ENCODE measurements around the gene FRG2. TPM values are rescaled to one million over a fixed set of nuclear protein-coding genes. Genes with fewer than 3 reads are reported as not detected.
"Not testable (repeated sequence)": the region's sequence is repeated elsewhere in the genome, so short reads cannot be mapped to it uniquely, and the experiment has no call there.

FRG2 gene
- total RNA-seq = not detected

DNA sequence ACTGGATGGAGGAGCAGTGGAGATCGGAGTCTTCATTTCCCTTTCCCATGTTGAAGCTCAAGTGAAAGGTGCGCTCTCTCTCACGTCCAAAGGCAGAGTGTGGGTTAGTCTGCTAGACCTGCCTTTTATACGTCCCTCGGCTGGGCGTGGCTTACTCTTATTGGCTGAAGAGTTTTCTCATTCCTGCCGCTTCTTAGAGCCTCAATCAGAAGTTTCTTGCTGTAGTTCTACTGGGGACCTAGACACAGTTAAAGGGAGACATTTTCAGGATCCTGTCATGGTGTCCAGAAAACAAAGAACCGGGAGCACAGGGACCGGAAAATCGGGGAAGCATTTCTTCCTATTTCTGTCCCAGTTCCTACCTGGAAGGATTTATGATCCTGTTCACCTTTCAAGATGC, at the start of gene FRG2:
Gene FRG2, minus strand, starts transcription at position 101 of the 400 bp plus-strand sequence. Its CDS starts 52 bp downstream, at position 49.
- not testable (repeated sequence) for DNase-seq

DNA sequence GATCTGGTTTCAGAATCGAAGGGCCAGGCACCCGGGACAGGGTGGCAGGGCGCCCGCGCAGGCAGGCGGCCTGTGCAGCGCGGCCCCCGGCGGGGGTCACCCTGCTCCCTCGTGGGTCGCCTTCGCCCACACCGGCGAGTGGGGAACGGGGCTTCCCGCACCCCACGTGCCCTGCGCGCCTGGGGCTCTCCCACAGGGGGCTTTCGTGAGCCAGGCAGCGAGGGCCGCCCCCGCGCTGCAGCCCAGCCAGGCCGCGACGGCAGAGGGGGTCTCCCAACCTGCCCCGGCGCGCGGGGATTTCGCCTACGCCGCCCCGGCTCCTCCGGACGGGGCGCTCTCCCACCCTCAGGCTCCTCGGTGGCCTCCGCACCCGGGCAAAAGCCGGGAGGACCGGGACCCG, 41.3 kb upstream of the FRG2 start:
- peak; percentile 0 for DNase-seq

DNA sequence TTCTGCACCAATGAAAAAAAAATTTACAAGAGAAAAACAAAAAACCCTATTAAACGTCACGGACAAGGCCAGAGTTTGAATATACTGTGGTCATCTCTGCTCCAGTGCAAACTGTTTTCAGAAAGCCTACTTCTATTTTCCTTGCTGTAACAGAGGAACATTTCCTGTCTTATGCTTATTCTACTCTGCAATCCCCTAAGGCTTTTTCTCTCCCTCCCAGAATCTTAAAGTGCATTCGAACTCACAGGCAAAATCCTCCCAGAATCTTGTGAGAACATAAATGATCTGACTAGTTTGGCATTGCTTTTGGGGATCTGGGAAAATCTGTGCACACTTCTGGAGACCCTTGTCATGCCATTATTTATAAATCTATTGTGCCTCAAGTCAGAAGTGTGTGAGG, 37.7 kb upstream of the FRG2 start:
- DNase-seq = not testable (repeated sequence)

DNA sequence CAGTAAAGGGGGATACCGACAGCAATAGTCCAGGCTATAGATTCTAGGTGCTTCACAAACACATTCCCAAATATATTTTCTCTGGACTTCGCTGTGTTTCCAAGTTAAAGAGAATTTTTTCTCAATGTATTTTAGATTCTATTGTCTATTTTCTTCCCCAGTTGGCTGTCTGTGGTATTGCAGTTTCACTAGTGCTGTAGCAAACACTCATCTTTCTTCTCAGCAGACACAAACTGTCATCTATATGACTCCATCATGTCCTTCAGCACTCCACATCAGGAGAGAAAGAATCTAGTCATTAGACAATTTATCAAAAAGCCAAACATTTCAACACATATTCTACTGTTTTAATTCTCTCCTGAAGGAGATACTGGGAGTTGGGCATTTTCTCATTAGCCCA, 37.3 kb upstream of the FRG2 start, which contains the start of gene DBET:
Gene DBET, plus strand, starts transcription at position 161 of the 400 bp plus-strand sequence.
- not testable (repeated sequence) for DNase-seq

DNA sequence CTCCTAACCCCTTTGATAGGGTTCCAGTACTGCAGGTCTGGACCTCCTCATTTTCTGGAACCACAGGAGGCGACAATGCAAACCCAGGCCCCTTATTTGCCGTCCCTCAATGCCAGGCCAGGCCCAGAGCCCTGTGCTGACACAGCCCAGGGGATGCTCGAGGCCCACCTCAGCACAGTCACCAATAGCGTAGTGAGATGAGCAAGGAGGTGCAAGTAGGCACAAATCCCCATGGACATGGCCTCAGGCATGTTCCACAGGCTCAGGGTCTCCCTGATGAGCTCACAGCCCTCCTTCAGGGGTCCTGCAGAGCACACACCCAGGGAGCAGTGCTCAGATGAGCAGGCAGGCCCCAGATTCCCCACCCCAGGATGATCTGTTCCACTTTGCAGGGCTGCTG, 31.9 kb upstream of the FRG2 start:
- not testable (repeated sequence) for DNase-seq

DNA sequence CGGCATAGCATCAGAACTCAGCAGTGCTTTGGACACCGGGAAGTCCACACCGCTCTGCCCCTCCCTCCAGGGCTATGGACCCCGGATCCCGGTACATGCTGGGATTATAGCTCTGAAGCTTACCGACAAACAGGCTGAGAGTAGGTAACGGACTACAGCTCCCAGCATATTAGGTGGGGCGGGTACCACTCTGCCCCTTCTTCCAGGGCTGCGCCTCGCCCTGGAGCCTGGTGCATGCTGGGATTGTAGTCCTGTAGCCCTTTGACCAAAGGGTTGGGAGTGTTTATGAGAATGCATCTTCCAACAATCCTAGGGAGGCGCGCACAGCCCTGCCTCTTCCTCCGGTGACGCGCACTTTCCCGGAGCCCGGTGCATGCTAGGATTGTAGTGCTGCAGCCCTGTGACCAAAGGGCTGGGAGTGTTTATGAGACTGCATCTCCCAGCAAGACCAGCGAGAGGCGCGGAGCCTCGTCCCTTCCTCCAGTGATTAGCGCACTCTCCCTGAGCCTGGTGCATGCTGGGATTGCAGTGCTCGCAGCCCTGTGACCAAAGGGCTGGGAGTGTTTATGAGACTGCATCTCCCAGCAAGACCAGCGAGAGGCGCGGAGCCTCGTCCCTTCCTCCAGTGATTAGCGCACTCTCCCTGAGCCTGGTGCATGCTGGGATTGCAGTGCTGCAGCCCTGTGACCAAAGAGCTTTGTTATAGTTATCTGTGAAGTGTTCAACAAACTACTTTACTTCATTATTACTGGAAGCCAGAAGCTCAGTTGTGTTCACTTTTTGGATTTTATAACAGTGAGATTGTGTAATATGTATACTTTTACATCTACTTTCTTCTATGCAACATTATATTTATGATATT, 22.6 kb upstream of the FRG2 start:
- DNase-seq = not testable (repeated sequence)

DNA sequence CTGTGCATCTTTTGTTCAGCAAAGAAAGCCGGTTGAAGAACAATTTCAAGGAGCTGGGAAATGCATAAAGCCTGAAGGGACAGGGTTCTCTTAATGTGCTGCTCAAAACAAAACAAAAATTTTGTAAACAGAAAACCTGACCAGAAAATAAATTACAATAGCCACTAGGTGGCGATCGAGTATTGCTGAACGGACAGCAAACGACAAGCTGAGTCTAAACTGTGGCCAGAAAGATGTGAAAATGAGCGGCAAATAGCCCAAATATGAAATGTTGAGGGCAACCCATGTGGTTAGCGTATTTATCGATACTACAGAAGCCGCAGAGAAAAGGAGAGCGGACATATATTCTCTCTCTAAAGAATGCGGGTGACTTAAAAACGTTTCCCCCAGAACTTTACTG, 20.6 kb upstream of the FRG2 start:
- DNase-seq = not testable (repeated sequence)

DNA sequence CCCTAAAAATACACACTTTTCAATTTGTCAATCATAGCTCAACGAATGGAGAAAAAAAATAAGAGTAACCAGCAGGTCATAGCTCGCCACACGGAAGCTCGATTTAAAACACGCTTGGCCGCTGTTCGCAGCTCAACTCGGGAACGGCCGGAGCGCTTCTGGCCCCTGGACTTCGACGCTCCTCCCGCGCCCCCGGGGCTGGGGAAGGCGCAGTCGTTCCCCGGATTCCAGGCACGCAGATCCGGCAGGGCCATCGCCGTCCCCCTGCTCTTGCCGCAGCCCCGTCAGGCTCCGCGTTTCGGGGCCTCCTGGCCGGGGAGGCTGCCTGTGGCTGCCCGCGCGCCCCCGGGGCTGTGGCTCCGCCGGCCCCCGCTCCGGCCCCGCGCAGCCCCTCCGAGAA, 13.8 kb upstream of the FRG2 start:
- DNase-seq = not testable (repeated sequence)

DNA sequence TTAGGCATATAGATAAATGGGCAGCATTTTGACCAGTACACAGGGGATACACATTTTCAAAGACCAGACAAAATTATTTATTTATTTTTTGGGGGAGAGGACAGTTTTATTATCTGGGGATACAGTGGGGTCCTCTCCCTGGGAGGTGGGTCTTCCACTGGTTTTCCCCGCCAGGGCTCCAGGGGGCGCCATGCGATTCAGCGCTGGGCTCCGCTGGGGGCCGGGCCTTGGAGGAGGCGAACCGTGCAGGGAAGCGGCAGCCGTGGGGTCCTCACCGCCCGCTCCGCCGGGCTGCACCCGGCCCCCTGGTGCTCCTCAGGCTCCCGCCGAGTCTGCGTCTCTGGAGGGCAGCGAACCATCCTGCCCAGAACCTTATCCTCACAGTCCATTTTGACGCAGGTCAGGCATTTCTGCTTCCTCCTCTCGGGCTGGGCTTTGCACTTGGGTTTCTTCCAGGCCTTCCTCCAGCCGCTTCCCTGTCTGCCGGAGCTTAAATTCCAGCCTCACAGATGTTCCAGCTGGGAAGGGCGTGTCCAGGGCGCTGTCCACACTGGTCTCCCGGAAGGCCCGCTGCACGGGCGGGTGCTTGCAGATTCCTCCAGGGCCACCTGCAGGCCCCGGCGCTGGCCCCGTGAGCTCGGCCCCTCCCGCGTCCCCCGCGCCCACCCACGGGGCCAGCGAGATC, 10.8 kb upstream of the FRG2 start:
- DNase-seq = not testable (repeated sequence)

DNA sequence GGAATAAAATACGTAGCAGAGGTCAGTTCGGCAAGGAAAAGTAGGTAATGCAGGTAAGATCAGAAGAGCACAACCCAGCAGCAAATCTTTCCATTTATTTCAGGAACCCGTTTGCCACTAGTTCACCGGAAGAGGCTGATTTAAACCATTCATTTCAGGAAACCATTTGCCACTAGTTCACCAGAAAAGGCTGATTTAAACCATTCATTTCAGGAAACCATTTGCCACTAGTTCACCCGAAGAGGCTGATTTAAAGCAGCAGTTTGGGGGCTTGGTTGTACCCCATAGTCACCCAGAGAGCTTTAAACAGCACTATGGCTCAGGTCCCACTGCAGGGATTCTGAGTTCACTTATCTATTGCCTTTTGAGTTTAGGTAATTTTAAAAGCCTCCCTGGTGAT, 4.2 kb upstream of the FRG2 start:
- DNase-seq = not testable (repeated sequence)

DNA sequence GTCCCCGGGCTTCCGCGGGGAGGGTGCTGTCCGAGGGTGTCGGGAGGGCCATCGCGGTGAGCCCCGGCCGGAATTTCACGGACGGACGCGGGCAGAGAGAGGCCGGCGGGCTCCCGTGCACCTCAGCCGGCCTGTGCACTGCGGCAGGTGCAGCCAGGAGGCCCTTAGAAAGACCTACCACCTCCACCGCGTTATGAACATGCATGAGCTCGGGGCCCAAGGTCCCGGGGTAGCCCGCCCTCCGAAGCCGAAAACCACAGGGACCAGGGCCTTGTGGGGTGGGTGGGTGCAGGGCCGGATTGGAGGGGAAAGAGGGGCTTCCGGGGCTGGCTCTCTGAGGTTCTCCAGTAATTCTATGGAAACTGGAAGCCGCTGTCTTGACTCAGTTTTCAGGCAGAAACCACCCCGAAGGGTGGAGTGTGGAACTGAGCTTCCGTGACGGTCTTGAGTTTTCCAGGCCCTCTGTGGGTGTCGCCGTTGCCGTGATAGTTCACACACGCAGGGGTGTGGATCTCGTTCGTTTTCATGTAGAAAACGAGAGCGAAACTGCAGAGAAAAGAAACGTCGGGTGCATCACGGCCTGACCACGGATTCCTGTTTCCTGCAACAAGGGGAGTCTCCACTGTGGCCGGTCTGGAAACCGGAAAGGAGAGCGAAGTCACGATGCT, 4.3 kb downstream of the FRG2 start:
- DNase-seq = peak; percentile 1

DNA sequence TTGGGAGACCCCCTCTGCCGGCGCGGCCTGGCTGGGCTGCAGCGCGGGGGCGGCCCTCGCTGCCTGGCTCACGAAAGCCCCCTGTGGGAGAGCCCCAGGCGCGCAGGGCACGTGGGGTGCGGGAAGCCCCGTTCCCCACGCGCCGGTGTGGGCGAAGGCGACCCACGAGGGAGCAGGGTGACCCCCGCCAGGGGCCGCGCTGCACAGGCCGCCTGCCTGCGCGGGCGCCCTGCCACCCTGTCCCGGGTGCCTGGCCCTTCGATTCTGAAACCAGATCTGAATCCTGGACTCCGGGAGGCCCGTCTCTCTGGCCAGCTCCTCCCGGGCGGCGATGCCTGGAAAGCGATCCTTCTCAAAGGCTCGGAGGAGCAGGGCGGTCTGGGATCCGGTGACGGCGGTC, 5.1 kb downstream of the FRG2 start:
- DNase-seq = not testable (repeated sequence)

DNA sequence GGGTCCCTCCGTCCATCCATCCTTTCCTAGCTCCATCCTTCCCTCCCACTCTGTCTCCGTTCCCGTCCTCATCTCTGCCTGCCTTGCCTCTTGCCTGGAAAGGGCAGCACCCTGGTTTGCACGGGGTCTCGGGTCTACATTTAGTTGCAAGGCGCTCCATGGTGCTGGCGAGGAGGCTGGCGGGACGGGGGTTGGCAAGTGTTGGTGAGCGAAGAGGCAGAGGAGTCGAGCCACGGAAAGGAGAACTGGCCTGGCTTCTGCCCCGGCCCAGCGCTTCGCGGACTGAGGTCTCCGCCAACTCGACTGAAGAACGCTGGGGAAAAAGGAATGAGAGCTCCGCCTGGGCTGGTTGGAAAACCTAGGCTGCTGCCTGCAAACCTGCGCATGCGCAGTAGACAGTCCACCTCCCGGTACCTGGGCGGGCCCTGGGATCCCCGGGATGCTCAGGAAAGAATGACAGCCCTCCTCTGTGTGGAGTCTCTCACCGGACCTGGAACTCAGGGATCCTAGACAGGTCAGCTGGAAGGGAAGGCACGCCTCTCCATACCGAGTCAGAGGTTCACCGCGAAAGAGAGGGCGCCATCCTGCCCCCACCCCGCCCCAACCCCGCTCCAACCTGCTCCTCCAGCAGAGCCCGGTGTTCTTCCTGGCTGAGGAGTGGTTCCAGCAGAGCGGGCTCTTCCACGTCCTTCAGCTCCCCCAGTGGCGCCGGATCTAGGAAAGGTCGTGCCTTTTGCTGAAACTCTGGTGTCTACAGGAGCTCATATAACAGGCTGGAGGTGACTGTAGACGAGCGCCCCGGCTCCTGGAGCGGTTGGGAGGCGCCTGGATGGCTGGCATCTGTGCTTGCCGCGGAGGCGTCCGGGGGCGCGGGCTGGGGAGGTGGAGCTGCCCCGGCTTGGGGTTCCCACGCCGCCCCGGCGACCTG, 6.0 kb downstream of the FRG2 start:
- DNase-seq = peak; percentile 58

DNA sequence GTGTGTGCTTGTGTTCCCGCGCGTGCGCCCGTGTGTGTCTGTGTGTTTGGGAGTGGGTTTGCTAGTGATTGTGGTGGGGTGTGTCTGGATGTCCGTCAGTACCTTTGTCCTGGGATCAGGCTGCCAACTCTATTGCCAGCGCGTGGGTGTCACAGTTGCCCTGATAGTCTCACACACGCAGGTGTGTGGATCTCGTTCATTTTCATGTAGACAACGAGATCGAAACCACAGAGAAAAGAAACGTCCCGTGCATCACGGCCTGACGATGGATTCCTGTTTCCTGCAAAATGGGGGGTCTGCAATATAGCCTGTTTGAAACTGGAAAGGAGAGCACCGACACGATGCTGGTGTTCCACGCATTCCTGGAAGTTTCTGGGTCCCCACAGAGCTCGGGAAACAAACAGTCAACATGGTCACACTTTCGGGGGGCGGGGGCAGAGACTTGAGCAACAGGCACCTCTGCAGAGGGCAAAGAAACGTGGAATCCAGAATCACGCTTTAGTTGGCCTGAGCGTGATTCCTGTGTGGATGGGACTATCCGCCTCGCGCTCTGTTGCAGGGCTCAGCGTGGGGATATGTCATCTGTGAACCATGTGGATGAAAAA, 7.1 kb downstream of the FRG2 start:
- peak; percentile 2 for DNase-seq

DNA sequence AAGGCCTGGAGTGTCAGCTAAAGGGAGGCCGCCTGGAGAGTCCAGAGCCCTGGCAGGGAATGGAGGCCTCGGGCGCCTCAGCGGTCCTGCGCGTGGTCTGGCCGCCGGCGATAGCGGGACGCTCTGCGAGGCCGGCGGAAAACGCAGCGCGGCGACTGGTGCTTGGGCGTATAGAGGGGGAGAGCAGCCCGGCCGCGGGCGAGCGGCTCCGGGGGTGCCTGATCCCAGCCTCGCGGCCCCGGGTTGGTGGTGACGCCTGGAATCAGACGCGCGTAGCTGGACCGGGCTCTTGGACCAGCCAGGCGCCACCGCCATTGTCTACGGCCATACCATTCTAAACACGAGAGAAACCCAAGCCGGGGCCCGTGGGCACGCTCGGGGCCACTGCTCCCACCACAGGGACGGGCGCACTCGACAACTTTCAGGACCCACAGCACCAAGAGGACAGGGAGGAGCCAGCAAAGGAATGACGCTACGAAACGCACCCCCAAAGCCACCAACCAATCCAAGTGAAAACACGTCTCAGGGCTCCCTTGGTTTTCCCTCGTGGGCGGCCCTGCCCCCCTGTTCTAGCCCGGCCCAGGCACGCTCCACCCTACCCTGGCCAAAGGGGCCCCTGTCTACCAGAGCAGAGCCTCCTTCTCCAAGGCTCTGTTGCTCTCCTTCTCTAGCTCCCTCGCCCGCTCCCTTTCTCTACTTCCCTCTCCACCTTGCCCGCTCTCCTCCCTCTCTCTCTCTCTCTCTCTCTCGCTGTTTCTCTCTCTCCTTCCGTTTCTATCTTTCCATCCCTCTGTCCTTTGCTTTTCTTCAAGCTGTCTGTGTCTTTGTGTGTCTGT, 7.8 kb downstream of the FRG2 start:
- DNase-seq = peak; percentile 2

DNA sequence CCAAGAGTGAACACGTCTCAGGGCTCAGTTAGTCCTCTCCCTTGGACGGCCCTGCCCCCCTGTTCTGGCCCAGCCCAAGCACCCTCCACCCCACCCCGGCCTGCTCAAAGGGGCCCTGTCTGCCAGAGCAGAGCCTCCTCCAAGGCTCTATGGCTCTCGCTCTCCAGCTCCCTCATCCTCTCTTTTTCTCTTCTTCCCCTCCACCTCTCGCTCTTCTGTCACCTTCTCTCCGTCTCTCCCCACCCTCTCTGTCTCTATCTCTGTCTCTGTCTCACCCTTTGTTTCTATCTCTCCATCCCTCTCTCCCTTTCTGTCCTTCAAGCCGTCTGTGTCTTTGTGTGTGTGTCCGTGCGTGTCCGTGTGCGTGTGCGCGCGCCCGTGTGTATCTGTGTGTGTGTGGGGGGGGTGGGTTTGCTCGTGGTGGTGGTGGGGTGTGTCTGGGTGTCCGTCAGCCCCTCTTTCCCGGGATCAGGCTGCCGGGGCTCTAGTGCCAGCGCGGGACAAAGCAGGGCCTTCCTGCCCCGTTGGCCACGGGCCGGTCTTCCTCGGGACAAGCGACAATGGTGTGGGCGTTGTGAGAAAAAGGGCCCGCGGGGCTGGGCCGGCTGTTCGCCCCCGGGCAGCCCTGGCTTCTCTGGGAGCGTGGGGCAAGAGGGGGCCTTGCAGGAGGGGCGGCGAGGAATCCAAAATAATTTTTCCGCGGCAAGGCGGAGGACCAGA, 8.7 kb downstream of the FRG2 start:
- no peak for DNase-seq

DNA sequence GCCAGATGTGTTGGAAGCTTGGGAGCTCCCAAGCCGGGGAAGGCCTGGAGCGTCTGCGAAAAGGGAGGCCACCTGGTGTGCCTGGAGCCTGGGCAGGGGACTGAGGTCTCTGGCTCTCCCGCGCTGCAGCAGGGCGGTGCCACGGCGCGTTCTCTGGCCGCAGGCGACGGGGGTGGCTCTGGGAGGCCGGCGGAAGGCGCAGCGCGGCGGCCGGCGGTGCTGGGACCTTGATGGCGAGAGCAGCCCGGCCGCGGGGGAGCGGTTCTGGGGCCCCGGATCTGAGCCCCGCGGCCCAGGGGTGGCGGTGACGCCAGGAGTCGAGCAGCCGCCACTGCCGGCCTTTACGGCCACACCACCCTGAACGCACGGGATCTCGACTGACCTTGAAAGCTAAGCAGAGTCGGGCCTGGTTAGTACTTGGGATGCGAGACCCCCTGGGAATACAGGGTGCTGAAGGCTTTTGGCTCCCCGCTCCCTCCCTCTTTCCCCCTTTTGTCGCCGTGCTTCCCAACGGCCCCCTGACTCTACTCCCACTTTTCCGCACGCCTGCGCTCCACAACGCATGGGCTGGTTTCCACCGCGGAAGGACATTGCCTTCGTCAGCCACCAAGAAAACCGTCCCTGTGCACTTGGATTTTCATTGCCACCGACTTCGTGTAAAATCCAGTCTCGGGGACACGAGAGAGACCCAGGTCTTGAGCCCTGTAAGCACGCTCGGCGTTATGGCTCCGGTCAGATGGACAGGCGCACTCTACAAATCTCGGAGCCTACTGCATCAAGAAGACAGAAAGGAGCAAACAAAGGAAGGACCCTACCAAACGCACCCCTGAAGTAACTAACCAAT, 9.5 kb downstream of the FRG2 start:
- DNase-seq = peak; percentile 2
